Panc1 (cell line): ENCODE data around the gene EVI5. TPM values are rescaled to one million over a fixed set of nuclear protein-coding genes. Genes with fewer than 3 reads are reported as not detected.
A peak's percentile ranks its signal among the peaks of the same experiment; 100 is the strongest.
"Not testable (repeated sequence)": the region's sequence is repeated elsewhere in the genome, so short reads cannot be mapped to it uniquely, and the experiment has no call there.

Experiments
- ATAC-seq: fragments of 200-7000 bp; cut with Tn5 transposase; 2 replicates; pipeline ENCODE4 v1.9.1; 2020; ENCODE audit warnings: mild to moderate bottlenecking, moderate library complexity
- BruUV-seq: library from RNA; stranded (reverse); fragments of 400-500 nt; replicated peaks from 2 replicates; lab custom pipeline; 2021; lab: Mats Ljungman, UMichigan
- CTCF ChIA-PET: fragments of 300-600 bp; sonication (Branson Sonifier 250); formaldehyde crosslinking; loops from one replicate; lab custom pipeline; 2022; ENCODE audit warnings: antibody characterized with exemption; lab: Charles Lee
- POLR2A ChIA-PET: fragments of 300-600 bp; sonication (Branson Sonifier 250); formaldehyde crosslinking; loops from one replicate; lab custom pipeline; 2022; ENCODE audit warnings: antibody characterized with exemption; lab: Charles Lee
- DNase-seq: peaks from one replicate; pipeline ENCODE4 v3.0.0-alpha.2; 2010; ENCODE audit warnings: low read depth, low spot score
- H3K27ac ChIP-seq: 2 replicates; pipeline ENCODE4 v1.5.1; 2011; ENCODE audit warnings: mild to moderate bottlenecking, low read length, inconsistent platforms
- H3K27me3 ChIP-seq: fragments of 200-500 bp; sonication (Bioruptor generic); 2 replicates; pipeline ENCODE4 v1.6.0; 2014; ENCODE audit warnings: low read length, inconsistent platforms; ENCODE audit not compliant: control insufficient read depth, insufficient read depth
- H3K36me3 ChIP-seq: fragments of 200-500 bp; sonication (Bioruptor generic); 2 replicates; pipeline ENCODE4 v1.5.1; 2014; ENCODE audit warnings: inconsistent platforms, mild to moderate bottlenecking, low read length, moderate library complexity; ENCODE audit not compliant: control insufficient read depth, insufficient read depth
- H3K4me1 ChIP-seq: 2 replicates; pipeline ENCODE4 v1.5.1; 2011; ENCODE audit warnings: inconsistent platforms, mild to moderate bottlenecking, low read length, moderate library complexity; ENCODE audit not compliant: control insufficient read depth, insufficient read depth
- H3K4me3 ChIP-seq, 2 experiments: 2 replicates each; pipeline ENCODE4 v1.5.1; 2011 to 2012; ENCODE audit warnings: low read depth in 2 of 2, low read length in 2 of 2, mild to moderate bottlenecking in 2 of 2, inconsistent platforms in 1 of 2, moderate library complexity in 1 of 2
- H3K9me3 ChIP-seq: fragments of 200-500 bp; sonication (Bioruptor generic); 2 replicates; pipeline ENCODE4 v1.5.1; 2014; ENCODE audit warnings: low read depth, mild to moderate bottlenecking, inconsistent platforms, low read length, moderate library complexity; ENCODE audit not compliant: control insufficient read depth, insufficient read depth
- CTCF ChIP-seq: fragments of 450-650 bp; IDR thresholded peaks from 2 replicates; pipeline ENCODE4 v1.5.1; 2017; ENCODE audit warnings: mild to moderate bottlenecking
- SIN3A ChIP-seq: IDR thresholded peaks from 2 replicates; pipeline ENCODE4 v1.6.1; 2012; ENCODE audit warnings: low read depth, mild to moderate bottlenecking, low read length, moderate library complexity, borderline replicate concordance; ENCODE audit not compliant: insufficient read depth
- TCF7L2 ChIP-seq: IDR thresholded peaks from 2 replicates; pipeline ENCODE4 v1.6.1; 2011; ENCODE audit warnings: mild to moderate bottlenecking, low read depth, low read length, inconsistent platforms
- in situ Hi-C: cut with HindIII; loops from 2 replicates; pipeline ENCODE4 v1.10.0; 2016; ENCODE audit warnings: low sequenced_read_pairs, low pct_unique_long_range_greater_than_20kb
- intact Hi-C: fragments of 100-400 bp; cut with micrococcal nuclease; formaldehyde crosslinking; loops from one replicate; pipeline ENCODE4 v1.10.0; 2022; ENCODE audit not compliant: unreplicated experiment
- total RNA-seq: library from RNA; stranded (reverse); gene quantifications from one replicate; pipeline ENCODE4 v1.2.1, GENCODE V29; 2021; ENCODE audit not compliant: unreplicated experiment

EVI5 gene
- total RNA-seq, 1 experiment from 2014 or later, result 21.2 TPM

GRCh38 chr1:92783550-92783949 lies 1.4 kb downstream of the EVI5 start:
- BruUV-seq, in situ Hi-C loops, H3K27me3 ChIP-seq, ATAC-seq, DNase-seq, H3K36me3 ChIP-seq, intact Hi-C loops, H3K4me1 ChIP-seq, H3K9me3 ChIP-seq: not testable (repeated sequence)
- H3K27ac ChIP-seq, result peak overlapping the region; percentile 75
- H3K4me3 ChIP-seq, result peak overlapping the region; percentile 60 to 71
- ChIA-PET CTCF (interaction anchor here (0.6 to 0.7 kb wide), 4 partner anchors 9 to 83 kb away, joined by 3 to 6 read pairs (median 4); no protein-coding TSS in a partner anchor), POLR2A (interaction anchor here (0.7 kb wide), 1 partner anchor 33 kb away, joined by 7 read pairs; no protein-coding TSS in a partner anchor)

GRCh38 chr1:92778376-92778775 lies 6.5 kb downstream of the EVI5 start:
- ATAC-seq (no peak), DNase-seq (no peak)
- H3K27me3 ChIP-seq, result no peaks in the 10 kb centered on the region
- no peaks in the 10 kb centered on the region for H3K9me3 ChIP-seq
- TF ChIP-seq TCF7L2, result no peak
- TF ChIP-seq SIN3A, result no peak
- no peak overlapping the region for H3K27ac ChIP-seq
- BruUV-seq, result TSS peak; percentile 38
- ChIA-PET CTCF (no interaction called here), POLR2A (no interaction called here)
- intact Hi-C loops (no loop called here), in situ Hi-C loops (no loop called here)
- H3K36me3 ChIP-seq, result no peaks in the 10 kb centered on the region
- no peak overlapping the region for H3K4me3 ChIP-seq
- 0 out of 2 replicates have a peak, but pooled peaks cover 3% of the 10 kb centered on the region for H3K4me1 ChIP-seq

- CTCF ChIA-PET, result no interaction called here
- in situ Hi-C loops, result no loop called here
- no peak for TF ChIP-seq TCF7L2
- no peak for TF ChIP-seq CTCF
Measured at GRCh38 chr1:92774407-92774806, 10.5 kb downstream of the EVI5 start.

GRCh38 chr1:92773749-92774148 lies 11.2 kb downstream of the EVI5 start:
- POLR2A ChIA-PET, H3K36me3 ChIP-seq, H3K4me1 ChIP-seq, H3K9me3 ChIP-seq, BruUV-seq, H3K4me3 ChIP-seq, ATAC-seq, CTCF ChIA-PET, H3K27me3 ChIP-seq, intact Hi-C loops, DNase-seq, in situ Hi-C loops, H3K27ac ChIP-seq: not testable (repeated sequence)

More at GRCh38 chr1:92774407-92774806, 10.5 kb downstream of the EVI5 start:
- Histone ChIP-seq H3K27me3 (no peaks in the 10 kb centered on the region), H3K4me1 (no peaks in the 10 kb centered on the region), H3K4me3 (no peak overlapping the region), H3K27ac (no peak overlapping the region), H3K36me3 (no peaks in the 10 kb centered on the region), H3K9me3 (no peaks in the 10 kb centered on the region)
- DNase-seq, result no peak
- POLR2A ChIA-PET, result no interaction called here
- intact Hi-C loops, result no loop called here
- ATAC-seq, result no peak
- no TSS peak for BruUV-seq
